ENCODE data around the gene PRAME. TPM values are rescaled to one million over a fixed set of nuclear protein-coding genes. Genes with fewer than 3 reads are reported as not detected.
A peak's percentile ranks its signal among the peaks of the same experiment; 100 is the strongest.

PRAME gene
- total and polyA plus RNA-seq, 11 donors, result 0.23 to 0.59 TPM; not detected in 9

DNA sequence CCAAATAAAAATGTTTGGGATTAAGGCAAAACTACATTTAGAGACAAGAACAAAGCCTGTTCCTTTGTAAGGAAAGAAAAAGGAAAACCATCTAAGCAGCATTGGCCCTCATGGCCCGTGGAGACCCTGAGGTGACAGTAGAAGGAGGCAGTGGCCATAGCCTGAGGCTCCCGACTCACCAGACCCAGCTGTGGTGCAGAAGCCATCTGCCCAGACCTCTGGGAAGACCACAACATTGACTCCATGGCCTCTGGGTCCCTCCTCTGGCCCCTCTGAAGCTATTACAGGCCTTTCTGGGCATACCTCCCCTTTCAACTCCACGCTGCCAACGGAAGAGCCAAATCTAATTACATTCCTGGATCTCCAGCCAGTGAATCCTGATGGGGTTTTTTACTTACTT lies 6.4 kb downstream of the PRAME start:
- Histone ChIP-seq H3K27ac (no peak overlapping the region), H3K36me3 (no peaks in the 10 kb centered on the region), H3K4me3 (no peak overlapping the region), H3K4me1 (peaks cover 0 to 9% (median 0%) of the 10 kb centered on the region in 12 donors), H3K9me3 (no peaks in the 10 kb centered on the region), H3K27me3 (peaks cover 0 to 8% (median 0%) of the 10 kb centered on the region in 9 donors)
- no peak for ATAC-seq
- TF ChIP-seq POLR2A (IDR thresholded peaks at IDR 0.05), result no peak
- TF ChIP-seq, protein P1, sequence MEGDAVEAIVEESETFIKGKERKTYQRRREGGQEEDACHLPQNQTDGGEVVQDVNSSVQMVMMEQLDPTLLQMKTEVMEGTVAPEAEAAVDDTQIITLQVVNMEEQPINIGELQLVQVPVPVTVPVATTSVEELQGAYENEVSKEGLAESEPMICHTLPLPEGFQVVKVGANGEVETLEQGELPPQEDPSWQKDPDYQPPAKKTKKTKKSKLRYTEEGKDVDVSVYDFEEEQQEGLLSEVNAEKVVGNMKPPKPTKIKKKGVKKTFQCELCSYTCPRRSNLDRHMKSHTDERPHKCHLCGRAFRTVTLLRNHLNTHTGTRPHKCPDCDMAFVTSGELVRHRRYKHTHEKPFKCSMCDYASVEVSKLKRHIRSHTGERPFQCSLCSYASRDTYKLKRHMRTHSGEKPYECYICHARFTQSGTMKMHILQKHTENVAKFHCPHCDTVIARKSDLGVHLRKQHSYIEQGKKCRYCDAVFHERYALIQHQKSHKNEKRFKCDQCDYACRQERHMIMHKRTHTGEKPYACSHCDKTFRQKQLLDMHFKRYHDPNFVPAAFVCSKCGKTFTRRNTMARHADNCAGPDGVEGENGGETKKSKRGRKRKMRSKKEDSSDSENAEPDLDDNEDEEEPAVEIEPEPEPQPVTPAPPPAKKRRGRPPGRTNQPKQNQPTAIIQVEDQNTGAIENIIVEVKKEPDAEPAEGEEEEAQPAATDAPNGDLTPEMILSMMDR (IDR thresholded peaks at IDR 0.05), result peak in 1 of 12 donors; percentile 5
- DNase-seq, result no peak
- WGBS, 4 donors, result 49 to 74% (median 65%) methylated on average over 4 of the region's 4 CpGs
- intact Hi-C loops (cut with DNase I), result no loop called here

DNA sequence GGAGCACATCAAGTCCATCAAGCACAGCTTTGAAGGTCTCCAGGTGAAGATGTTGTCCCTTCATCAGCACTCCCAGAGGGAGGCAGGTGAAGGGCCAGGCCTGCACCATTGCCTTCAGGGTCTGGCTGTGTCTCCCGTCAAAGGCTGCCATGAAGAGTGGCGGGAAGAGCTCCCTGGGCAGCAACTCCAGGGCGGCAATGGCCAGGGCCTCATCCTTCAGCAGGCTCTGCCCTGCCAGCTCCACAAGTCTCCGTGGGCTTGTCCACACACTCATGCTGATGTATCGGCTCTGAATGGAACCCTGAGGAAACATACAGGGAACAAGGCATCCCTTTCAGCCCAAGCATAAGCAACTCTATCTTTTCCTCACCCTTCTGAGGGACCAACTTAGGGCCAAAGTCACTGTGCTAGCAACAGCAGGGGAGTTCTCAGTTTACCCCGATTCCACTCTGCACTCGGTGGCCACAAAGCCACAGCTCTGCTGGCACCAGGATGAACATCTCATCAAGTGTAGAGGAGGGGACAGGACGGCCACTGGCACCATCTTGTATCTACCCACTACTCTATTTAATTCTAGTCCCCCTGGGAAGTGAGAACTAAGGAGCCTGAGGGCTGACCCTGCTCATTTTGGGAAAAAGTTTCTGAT lies 8.2 kb downstream of the PRAME start:
- Histone ChIP-seq H3K4me1 (peaks cover 0 to 9% (median 0%) of the 10 kb centered on the region in 12 donors), H3K9me3 (no peaks in the 10 kb centered on the region), H3K36me3 (no peaks in the 10 kb centered on the region), H3K27me3 (peaks cover 0 to 10% (median 0%) of the 10 kb centered on the region in 9 donors), H3K27ac (no peak overlapping the region), H3K4me3 (no peak overlapping the region)
- intact Hi-C loops (cut with DNase I), result no loop called here
- TF ChIP-seq POLR2A (IDR thresholded peaks at IDR 0.05), result no peak
- TF ChIP-seq, protein P1 (IDR thresholded peaks at IDR 0.05), result no peak
- DNase-seq (no peak), ATAC-seq (no peak)
- 79 to 91% (median 85%) methylated on average over 5 to 8 of the region's 8 CpGs for WGBS, 4 donors

DNA sequence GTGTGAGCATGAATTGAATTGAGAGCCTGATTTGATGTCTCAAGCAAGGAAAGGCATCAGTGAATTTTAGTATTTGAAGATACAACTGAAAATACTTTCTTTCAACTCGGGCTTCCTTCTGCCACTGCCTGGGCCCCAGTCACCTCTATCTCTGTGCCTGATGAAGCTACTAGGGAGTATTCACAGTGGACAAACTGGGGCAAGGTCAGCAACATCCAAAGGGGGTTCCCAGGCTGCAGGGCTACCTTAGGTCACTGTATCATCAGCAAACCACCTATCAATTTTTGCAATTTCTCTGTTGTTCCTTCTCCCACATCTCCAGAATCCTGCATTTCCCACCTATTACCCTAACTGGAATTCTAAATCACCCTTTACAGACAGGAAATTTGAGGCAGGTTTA lies 10.2 kb downstream of the PRAME start:
- intact Hi-C loops (cut with DNase I), result no loop called here
- TF ChIP-seq, protein P1 (IDR thresholded peaks at IDR 0.05), result no peak
- no peak for TF ChIP-seq POLR2A (IDR thresholded peaks at IDR 0.05)
- ATAC-seq (no peak), DNase-seq (no peak)
- 52 to 67% (median 63%) methylated on average over 1 of the region's 1 CpG for WGBS, 4 donors
- Histone ChIP-seq H3K27ac (no peak overlapping the region), H3K9me3 (no peaks in the 10 kb centered on the region), H3K4me3 (no peak overlapping the region), H3K36me3 (no peaks in the 10 kb centered on the region), H3K4me1 (peaks cover 0 to 2% (median 0%) of the 10 kb centered on the region in 12 donors), H3K27me3 (peaks cover 0 to 10% (median 0%) of the 10 kb centered on the region in 9 donors)

DNA sequence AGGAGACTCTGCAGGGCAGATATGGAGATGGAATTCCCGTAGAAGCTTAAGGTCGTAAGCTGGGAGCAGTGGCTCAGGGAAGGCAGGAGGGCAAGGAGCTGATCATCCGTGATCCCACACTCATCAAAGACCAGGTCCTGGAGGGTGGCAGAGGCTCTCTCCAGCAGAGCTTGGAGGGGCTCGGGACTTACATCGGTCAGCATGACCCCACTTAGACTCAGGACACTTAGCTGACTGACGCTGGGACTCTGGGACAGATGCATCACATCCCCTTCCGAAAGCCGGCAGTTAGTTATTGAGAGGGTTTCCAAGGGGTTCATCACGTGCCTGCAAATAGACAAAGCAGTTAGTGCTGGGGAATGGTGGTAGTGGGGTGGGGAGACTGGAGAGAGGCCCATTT lies 10.7 kb downstream of the PRAME start:
- 60 to 73% (median 69%) methylated on average over 9 of the region's 9 CpGs for WGBS, 4 donors
- no peak overlapping the region for H3K4me3 ChIP-seq
- ATAC-seq (no peak), DNase-seq (no peak)
- H3K27ac ChIP-seq, result no peak overlapping the region
- TF ChIP-seq, protein P1 (IDR thresholded peaks at IDR 0.05), result no peak
- no peak for TF ChIP-seq POLR2A (IDR thresholded peaks at IDR 0.05)
- no peaks in the 10 kb centered on the region for H3K4me1 ChIP-seq
- intact Hi-C loops (cut with DNase I), result no loop called here
- no peaks in the 10 kb centered on the region for H3K9me3 ChIP-seq
- peaks cover 0 to 10% (median 0%) of the 10 kb centered on the region in 9 donors for H3K27me3 ChIP-seq
- no peaks in the 10 kb centered on the region for H3K36me3 ChIP-seq

Measured in heart left ventricle (tissue), 16 donors.